CD14-positive monocyte (primary cell): ENCODE data around the gene CHST15. TPM values are rescaled to one million over a fixed set of nuclear protein-coding genes. Genes with fewer than 3 reads are reported as not detected.

ENCODE experiments used
- DNase-seq, 3 donors: peaks; one replicate each; pipeline ENCODE4 v3.0.0-alpha.2; 2011 to 2022
- H2AFZ ChIP-seq: 2 replicates; pipeline ENCODE4 v1.6.0; 2012; ENCODE audit warnings: mild to moderate bottlenecking, low read depth, low read length, inconsistent platforms; ENCODE audit not compliant: insufficient read depth, poor library complexity, severe bottlenecking
- H3K27ac ChIP-seq, 2 donors: 1 replicate in 1 of 2; 2 replicates in 1 of 2; pipeline ENCODE4 v1.5.1; 2012 to 2013; ENCODE audit warnings: low read length in 2 of 2, control low read depth in 1 of 2, inconsistent platforms in 1 of 2, low read depth in 1 of 2, mild to moderate bottlenecking in 1 of 2
- H3K27me3 ChIP-seq, 2 donors: one replicate each; pipeline versions ENCODE4 v1.6.0 to v1.6.1; 2011 to 2013; ENCODE audit warnings: low read length in 2 of 2; ENCODE audit not compliant: control insufficient read depth in 2 of 2, insufficient read depth in 2 of 2
- H3K36me3 ChIP-seq, 2 donors: replicated peaks in 1 of 2; 1 replicate in 1 of 2; 2 replicates in 1 of 2; pipeline versions ENCODE4 v1.5.1 to v1.6.1; 2012 to 2013; ENCODE audit warnings: low read length in 2 of 2, control low read depth in 1 of 2, inconsistent platforms in 1 of 2, mild to moderate bottlenecking in 1 of 2; ENCODE audit not compliant: insufficient read depth in 2 of 2, control insufficient read depth in 1 of 2
- H3K4me1 ChIP-seq, 2 donors: 1 replicate in 1 of 2; 2 replicates in 1 of 2; pipeline versions ENCODE4 v1.5.1 to v1.6.1; 2012 to 2013; ENCODE audit warnings: low read length in 2 of 2, control low read depth in 1 of 2, inconsistent platforms in 1 of 2, mild to moderate bottlenecking in 1 of 2, moderate library complexity in 1 of 2; ENCODE audit not compliant: insufficient read depth in 2 of 2, control insufficient read depth in 1 of 2
- H3K4me2 ChIP-seq: replicated peaks from 2 replicates; pipeline ENCODE3; 2012; ENCODE audit warnings: low read length, moderate library complexity, mild to moderate bottlenecking; ENCODE audit not compliant: poor library complexity, severe bottlenecking; ENCODE audit errors: extremely low read depth
- H3K4me3 ChIP-seq, 3 experiments: fragments of 200-600 bp in 1 of 3; sonication (generic) in 1 of 3; replicated peaks in 1 of 3; 1 replicate in 2 of 3; 2 replicates in 1 of 3; pipeline ENCODE4 v1.5.1; 2011 to 2013; ENCODE audit warnings: low read length in 3 of 3, mild to moderate bottlenecking in 3 of 3, control low read depth in 2 of 3, low read depth in 2 of 3, inconsistent platforms in 1 of 3, moderate library complexity in 1 of 3
- H3K79me2 ChIP-seq: 2 replicates; pipeline ENCODE4 v1.6.0; 2012; ENCODE audit warnings: mild to moderate bottlenecking, control low read depth, inconsistent platforms, low read length, moderate library complexity; ENCODE audit not compliant: insufficient read depth
- H3K9ac ChIP-seq: 2 replicates; pipeline ENCODE4 v1.6.0; 2017; ENCODE audit warnings: low read length, mild to moderate bottlenecking; ENCODE audit not compliant: insufficient read depth, poor library complexity, severe bottlenecking
- H3K9me3 ChIP-seq, 2 donors: replicated peaks in 1 of 2; 1 replicate in 1 of 2; 2 replicates in 1 of 2; pipeline versions ENCODE4 v1.5.1 to v1.6.1; 2012 to 2013; ENCODE audit warnings: low read length in 2 of 2, control low read depth in 1 of 2; ENCODE audit not compliant: control insufficient read depth in 1 of 2, insufficient read depth in 1 of 2
- H4K20me1 ChIP-seq: 2 replicates; pipeline ENCODE4 v1.6.0; 2012; ENCODE audit warnings: mild to moderate bottlenecking, low read length, control low read depth, moderate library complexity; ENCODE audit not compliant: insufficient read depth
- H3K27ac Mint-ChIP-seq, 7 donors: one replicate each; pipeline ENCODE4 v1.8.0; 2020; ENCODE audit warnings: mild to moderate bottlenecking in 7 of 7, mixed read lengths in 7 of 7, moderate library complexity in 6 of 7, inconsistent platforms in 2 of 7
- H3K27me3 Mint-ChIP-seq, 3 donors: one replicate each; pipeline ENCODE4 v1.8.0; 2021 to 2022; ENCODE audit warnings: low read depth in 3 of 3, mild to moderate bottlenecking in 3 of 3, mixed read lengths in 3 of 3, moderate library complexity in 3 of 3, inconsistent platforms in 1 of 3
- H3K36me3 Mint-ChIP-seq, 2 donors: one replicate each; pipeline ENCODE4 v1.8.0; 2020; ENCODE audit warnings: mixed read lengths in 2 of 2, inconsistent platforms in 1 of 2, mild to moderate bottlenecking in 1 of 2
- H3K4me1 Mint-ChIP-seq: one replicate; pipeline ENCODE4 v1.8.0; 2020; ENCODE audit warnings: mild to moderate bottlenecking, mixed read lengths
- H3K4me3 Mint-ChIP-seq, 2 donors: one replicate each; pipeline ENCODE4 v1.8.0; 2020; ENCODE audit warnings: mild to moderate bottlenecking in 2 of 2, mixed read lengths in 2 of 2, moderate library complexity in 1 of 2
- H3K9me3 Mint-ChIP-seq, 7 donors: one replicate each; pipeline ENCODE4 v1.8.0; 2020 to 2022; ENCODE audit warnings: mixed read lengths in 7 of 7, mild to moderate bottlenecking in 6 of 7, moderate library complexity in 6 of 7, inconsistent platforms in 2 of 7
- WGBS: methylation state at CpG from one replicate; pipeline ENCODE4 v1.1.5; 2013; ENCODE audit warnings: missing lambda C conversion rate; ENCODE audit not compliant: insufficient coverage; 5-methylcytosine and 5-hydroxymethylcytosine counted together
- intact Hi-C, 2 donors: fragments of 100-400 bp; cut with micrococcal nuclease; formaldehyde crosslinking; loops; one replicate each; pipeline versions ENCODE4 v1.15.0 to v1.15.1; 2023
- polyA plus RNA-seq, 3 donors: library from polyadenylated mRNA; depleted of rRNA in 1 of 3; unstranded in 2 of 3; stranded (reverse) in 1 of 3; fragments of 300-500 nt in 2 of 3; fragments of >200 nt in 1 of 3; fragmentation: Illumina TruSeq in 2 of 3; gene quantifications; 1 replicate in 2 of 3; 2 replicates in 1 of 3; pipeline ENCODE4 v1.2.3, GENCODE V29; 2012 to 2021
- TF ChIP-seq, protein P1 (sequence below): fragments of 200-600 bp; IDR thresholded peaks from one replicate; pipeline ENCODE4 v1.8.0; 2022; ENCODE audit warnings: antibody characterized with exemption, mild to moderate bottlenecking

The CHST15 gene
- polyA plus RNA-seq, 3 donors: 54.4 to 106 (median 87.5) TPM

DNA sequence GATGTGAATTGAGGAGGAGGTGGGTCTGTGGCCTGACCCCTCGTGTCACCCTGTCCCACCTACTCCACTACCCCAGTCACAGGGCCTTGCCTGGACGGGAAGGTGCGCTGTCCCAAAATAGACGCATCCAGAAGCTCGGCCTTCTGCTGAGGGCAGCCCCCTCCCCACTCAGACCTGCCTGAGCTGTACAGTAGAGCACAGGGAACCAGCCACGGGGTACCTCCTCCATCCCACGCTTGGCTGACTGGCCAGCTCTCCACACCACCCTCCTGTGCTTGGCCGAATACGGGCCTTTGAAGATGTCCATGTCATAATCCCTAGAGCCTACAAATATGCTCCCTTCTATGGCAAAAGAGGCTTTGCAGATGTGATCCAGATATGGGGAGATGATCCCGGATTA lies 88.3 kb downstream of the CHST15 start:
- Mint-ChIP-seq H3K36me3 (peaks cover 92 to 95% of the 10 kb centered on the region in 2 donors), H3K27me3 (peaks cover 10 to 43% (median 41%) of the 10 kb centered on the region in 3 donors), H3K27ac (peak overlapping the region in 2 of 7 donors; percentile 17 to 63), H3K4me3 (peak overlapping the region in 1 of 2 donors; percentile 30), H3K4me1 (peaks cover 27% of the 10 kb centered on the region), H3K9me3 (peaks cover 0 to 6% (median 2%) of the 10 kb centered on the region in 7 donors)
- Histone ChIP-seq H3K4me3 (no peak overlapping the region), H3K9me3 (no peaks in the 10 kb centered on the region), H3K27me3 (peaks cover 0 to 6% of the 10 kb centered on the region in 2 donors), H2AFZ (no peak overlapping the region), H3K27ac (no peak overlapping the region), H4K20me1 (peaks cover 65% of the 10 kb centered on the region), H3K79me2 (no peaks in the 10 kb centered on the region), H3K4me2 (no peak overlapping the region), H3K36me3 (peaks cover 44 to 78% of the 10 kb centered on the region in 2 donors), H3K4me1 (peaks cover 18 to 26% of the 10 kb centered on the region in 2 donors), H3K9ac (no peak overlapping the region)
- 94% methylated on average over 7 of the region's 10 CpGs for WGBS
- intact Hi-C loops: no loop called here
- no peak for DNase-seq
- TF ChIP-seq, protein P1, sequence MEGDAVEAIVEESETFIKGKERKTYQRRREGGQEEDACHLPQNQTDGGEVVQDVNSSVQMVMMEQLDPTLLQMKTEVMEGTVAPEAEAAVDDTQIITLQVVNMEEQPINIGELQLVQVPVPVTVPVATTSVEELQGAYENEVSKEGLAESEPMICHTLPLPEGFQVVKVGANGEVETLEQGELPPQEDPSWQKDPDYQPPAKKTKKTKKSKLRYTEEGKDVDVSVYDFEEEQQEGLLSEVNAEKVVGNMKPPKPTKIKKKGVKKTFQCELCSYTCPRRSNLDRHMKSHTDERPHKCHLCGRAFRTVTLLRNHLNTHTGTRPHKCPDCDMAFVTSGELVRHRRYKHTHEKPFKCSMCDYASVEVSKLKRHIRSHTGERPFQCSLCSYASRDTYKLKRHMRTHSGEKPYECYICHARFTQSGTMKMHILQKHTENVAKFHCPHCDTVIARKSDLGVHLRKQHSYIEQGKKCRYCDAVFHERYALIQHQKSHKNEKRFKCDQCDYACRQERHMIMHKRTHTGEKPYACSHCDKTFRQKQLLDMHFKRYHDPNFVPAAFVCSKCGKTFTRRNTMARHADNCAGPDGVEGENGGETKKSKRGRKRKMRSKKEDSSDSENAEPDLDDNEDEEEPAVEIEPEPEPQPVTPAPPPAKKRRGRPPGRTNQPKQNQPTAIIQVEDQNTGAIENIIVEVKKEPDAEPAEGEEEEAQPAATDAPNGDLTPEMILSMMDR: no peak

- H3K4me3 ChIP-seq: no peak overlapping the region
- no peak overlapping the region for H2AFZ ChIP-seq
- DNase-seq: no peak
- WGBS: 90% methylated on average over 2 of the region's 2 CpGs
- no peaks in the 10 kb centered on the region for H3K9me3 ChIP-seq
- intact Hi-C loops: no loop called here
- no peak overlapping the region for H3K4me3 Mint-ChIP-seq
- H3K36me3 Mint-ChIP-seq: peaks cover 90 to 93% of the 10 kb centered on the region in 2 donors
- TF ChIP-seq, protein P1: no peak
- peaks cover 0 to 6% (median 2%) of the 10 kb centered on the region in 7 donors for H3K9me3 Mint-ChIP-seq
- H3K9ac ChIP-seq: no peak overlapping the region
- peaks cover 21 to 30% of the 10 kb centered on the region in 2 donors for H3K4me1 ChIP-seq
- peaks cover 31% of the 10 kb centered on the region for H3K4me1 Mint-ChIP-seq
- peaks cover 60% of the 10 kb centered on the region for H4K20me1 ChIP-seq
- H3K36me3 ChIP-seq: peaks cover 39 to 74% of the 10 kb centered on the region in 2 donors
- H3K27ac Mint-ChIP-seq: peak overlapping the region in 1 of 7 donors; percentile 68
- H3K27ac ChIP-seq: no peak overlapping the region
- H3K79me2 ChIP-seq: no peaks in the 10 kb centered on the region
- peaks cover 0 to 6% of the 10 kb centered on the region in 2 donors for H3K27me3 ChIP-seq
- peaks cover 10 to 44% (median 42%) of the 10 kb centered on the region in 3 donors for H3K27me3 Mint-ChIP-seq
- H3K4me2 ChIP-seq: no peak overlapping the region
These were observed 88.8 kb downstream of the CHST15 start for GRCh38 chr10:124004663-124005004.
